IgD-negative memory B cell (primary cell): ENCODE results near the gene ZSWIM8. TPM values are rescaled to one million over a fixed set of nuclear protein-coding genes. Genes with fewer than 3 reads are reported as not detected.

Experiments
- H3K27ac Mint-ChIP-seq, 3 donors: one replicate each; pipeline ENCODE4 v1.8.0; 2020 to 2022; ENCODE audit warnings: mild to moderate bottlenecking in 3 of 3, mixed read lengths in 3 of 3, moderate library complexity in 1 of 3
- H3K27me3 Mint-ChIP-seq: one replicate; pipeline ENCODE4 v1.8.0; 2021; ENCODE audit warnings: mixed read lengths
- H3K36me3 Mint-ChIP-seq: one replicate; pipeline ENCODE4 v1.8.0; 2020; ENCODE audit warnings: mild to moderate bottlenecking, mixed read lengths
- H3K4me1 Mint-ChIP-seq, 3 donors: one replicate each; pipeline ENCODE4 v1.8.0; 2020 to 2022; ENCODE audit warnings: mixed read lengths in 3 of 3, mild to moderate bottlenecking in 1 of 3
- H3K4me3 Mint-ChIP-seq, 4 donors: one replicate each; pipeline ENCODE4 v1.8.0; 2020 to 2022; ENCODE audit warnings: mild to moderate bottlenecking in 4 of 4, mixed read lengths in 4 of 4, moderate library complexity in 3 of 4
- H3K9me3 Mint-ChIP-seq, 3 donors: one replicate each; pipeline ENCODE4 v1.8.0; 2020 to 2021; ENCODE audit warnings: mixed read lengths in 3 of 3, mild to moderate bottlenecking in 1 of 3
- polyA plus RNA-seq: library from polyadenylated mRNA; unstranded; fragments of 300-500 nt; fragmentation: Illumina TruSeq; gene quantifications from one replicate; pipeline ENCODE4 v1.2.3, GENCODE V29; 2021

Gene ZSWIM8
- polyA plus RNA-seq, 1 donor from 2014 or later: 15.2 TPM

DNA sequence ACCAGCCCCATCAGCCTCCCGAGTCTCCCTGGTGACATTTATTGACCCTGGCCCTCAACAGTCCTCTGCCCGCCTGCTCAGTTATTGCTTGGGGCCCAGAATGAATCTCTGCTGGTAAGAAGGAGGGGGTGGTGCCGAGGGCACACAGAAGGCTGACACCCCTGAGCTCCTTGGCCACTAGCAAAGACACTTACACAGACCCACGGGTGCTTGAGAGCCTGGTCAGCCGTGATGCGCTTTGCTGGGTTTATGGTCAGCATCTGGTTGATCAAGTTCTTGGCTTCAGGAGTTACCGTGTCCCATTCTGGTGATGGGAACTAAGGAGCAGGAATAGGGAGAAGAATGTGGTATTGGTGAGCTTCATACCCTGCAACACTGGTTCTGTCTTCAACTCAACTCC is 61.6 kb downstream of the ZSWIM8 start:
- H3K27ac Mint-ChIP-seq: no peak overlapping the region
- peaks cover 5% of the 10 kb centered on the region for H3K36me3 Mint-ChIP-seq
- H3K4me1 Mint-ChIP-seq: peaks cover 7 to 9% (median 8%) of the 10 kb centered on the region in 3 donors
- peaks cover 2% of the 10 kb centered on the region for H3K27me3 Mint-ChIP-seq
- H3K4me3 Mint-ChIP-seq: no peak overlapping the region
- H3K9me3 Mint-ChIP-seq: no peaks in the 10 kb centered on the region

DNA sequence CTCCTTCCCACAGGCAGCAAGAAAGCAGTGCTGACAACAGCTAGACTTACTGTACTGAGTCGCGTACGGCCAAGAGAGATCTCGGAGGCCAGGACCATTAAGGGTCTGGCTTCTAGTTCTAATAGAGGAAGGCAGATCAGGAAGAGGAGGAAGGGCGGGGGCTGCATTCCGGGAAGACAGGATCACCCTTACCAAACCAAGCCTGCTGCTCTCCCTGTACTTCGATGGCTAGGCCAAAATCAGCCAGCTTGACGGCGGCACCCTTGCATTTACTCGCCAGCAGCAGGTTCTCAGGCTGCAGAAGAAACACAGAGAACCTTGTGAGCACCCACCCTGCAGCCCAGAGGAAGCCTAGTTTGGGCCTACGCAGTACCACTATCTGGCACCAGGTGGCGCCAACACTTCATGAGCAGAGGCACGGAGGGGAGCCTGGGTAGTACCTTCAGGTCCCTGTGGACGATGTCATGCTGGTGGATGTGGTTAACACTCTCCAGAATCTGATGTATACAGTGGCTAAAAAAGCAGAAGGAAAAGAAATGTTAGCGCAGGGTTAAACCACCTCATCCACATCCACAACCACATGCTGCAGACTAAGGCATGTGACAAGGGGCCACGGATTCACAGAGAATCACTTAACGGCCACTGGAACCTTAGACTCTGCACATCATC is 63.5 kb downstream of the ZSWIM8 start:
- Mint-ChIP-seq H3K36me3 (peaks cover 5% of the 10 kb centered on the region), H3K27ac (peak overlapping the region; percentile 59 to 89 (median 87)), H3K27me3 (peaks cover 2% of the 10 kb centered on the region), H3K4me1 (peaks cover 8 to 10% (median 9%) of the 10 kb centered on the region in 3 donors), H3K9me3 (no peaks in the 10 kb centered on the region), H3K4me3 (peak overlapping the region in 3 of 4 donors; percentile 2 to 45 (median 15))

DNA sequence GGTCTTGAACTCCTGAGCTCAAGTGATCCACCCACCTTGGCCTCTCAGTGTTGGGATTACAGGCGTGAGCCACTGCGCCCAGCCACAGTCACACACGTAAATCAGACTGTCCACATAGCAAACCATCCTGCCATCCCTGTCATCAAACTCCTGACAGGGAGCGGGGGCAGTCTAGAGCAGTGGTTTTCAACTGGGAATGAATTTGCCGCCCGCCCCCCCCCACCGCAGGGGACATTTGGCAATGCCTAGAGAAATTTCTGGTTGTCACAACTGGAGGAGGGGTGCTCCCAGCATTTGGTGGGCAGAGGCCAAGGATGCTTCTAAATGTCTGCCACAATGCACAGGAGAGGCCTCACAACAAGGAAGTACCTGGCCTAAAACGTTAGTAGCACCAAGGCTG is 64.8 kb downstream of the ZSWIM8 start:
- Mint-ChIP-seq H3K4me3 (peak overlapping the region in 1 of 4 donors; percentile 72), H3K4me1 (peaks cover 8 to 10% (median 9%) of the 10 kb centered on the region in 3 donors), H3K27ac (peak overlapping the region in 1 of 3 donors; percentile 78), H3K27me3 (peaks cover 2% of the 10 kb centered on the region), H3K36me3 (peaks cover 5% of the 10 kb centered on the region), H3K9me3 (no peaks in the 10 kb centered on the region)

DNA sequence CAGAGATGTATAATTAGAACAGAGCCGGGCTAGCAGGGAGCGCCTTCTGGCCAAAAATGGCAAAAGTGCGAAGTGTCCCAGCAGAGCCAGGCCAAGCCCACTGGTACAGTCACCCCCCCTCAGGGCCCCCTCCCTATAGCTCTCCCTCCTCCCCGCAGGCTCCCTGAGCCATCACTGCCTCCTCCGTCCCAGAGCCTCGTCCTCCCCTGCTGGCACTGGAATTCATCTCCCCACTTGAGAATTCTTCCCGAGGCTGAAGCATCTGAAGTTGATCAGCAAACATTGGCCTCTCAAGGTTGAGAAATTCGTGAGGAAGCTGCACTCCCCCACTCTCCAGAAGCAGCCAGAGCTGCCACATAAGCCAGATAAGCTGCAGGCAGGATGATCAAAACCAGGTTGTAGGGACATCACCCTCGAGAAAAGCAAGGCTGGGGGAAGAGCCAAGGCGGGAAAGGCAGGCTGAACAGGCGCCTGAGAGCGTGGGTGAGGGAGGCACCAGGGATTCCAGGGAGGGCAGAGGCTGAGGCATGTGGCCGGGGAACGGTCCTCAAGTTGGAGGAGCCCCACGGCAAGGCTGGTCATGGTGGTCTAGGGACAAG is 65.6 kb downstream of the ZSWIM8 start:
- peak overlapping the region in 2 of 3 donors; percentile 39 to 78 for H3K27ac Mint-ChIP-seq
- H3K27me3 Mint-ChIP-seq: peaks cover 2% of the 10 kb centered on the region
- no peak overlapping the region for H3K4me3 Mint-ChIP-seq
- H3K36me3 Mint-ChIP-seq: peaks cover 5% of the 10 kb centered on the region
- H3K4me1 Mint-ChIP-seq: peaks cover 8 to 10% (median 9%) of the 10 kb centered on the region in 3 donors
- no peaks in the 10 kb centered on the region for H3K9me3 Mint-ChIP-seq

Other genes starting within 250 kb of the ZSWIM8 start
- gene USP54, start 194.3 kb upstream of the ZSWIM8 start, polyA plus RNA-seq: 0.75 TPM
- not detected for gene MYOZ1, start 144.1 kb upstream of the ZSWIM8 start, polyA plus RNA-seq
- gene SYNPO2L, start 129.6 kb upstream of the ZSWIM8 start, polyA plus RNA-seq: not detected
- gene AGAP5, start 87.5 kb upstream of the ZSWIM8 start, polyA plus RNA-seq: 0.99 TPM
- 31.8 TPM for gene SEC24C, start 41.2 kb upstream of the ZSWIM8 start, polyA plus RNA-seq
- 54.4 TPM for gene CHCHD1, start 3.6 kb upstream of the ZSWIM8 start, polyA plus RNA-seq
- gene NDST2, start 26.0 kb downstream of the ZSWIM8 start, polyA plus RNA-seq: 21.4 TPM
- 7.2 TPM for gene CAMK2G, start 88.9 kb downstream of the ZSWIM8 start, polyA plus RNA-seq
- not detected for gene PLAU, start 125.5 kb downstream of the ZSWIM8 start, polyA plus RNA-seq
- gene VCL, start 212.5 kb downstream of the ZSWIM8 start, polyA plus RNA-seq: 44.2 TPM